ENCODE data around the gene KIF12. TPM values are rescaled to one million over a fixed set of nuclear protein-coding genes. Genes with fewer than 3 reads are reported as not detected.
A peak's percentile ranks its signal among the peaks of the same experiment; 100 is the strongest.

Gene KIF12
- total and polyA plus RNA-seq, 8 donors: 40.4 to 605 (median 68.3) TPM

- FAIRE-seq: no peak
- peak within 1 kb of the TSS in 2 of 4 donors; percentile 17 to 24 for H3K4me3 ChIP-seq
- 14 to 16% methylated on average over 16 of the region's 16 CpGs for WGBS, 2 donors
- no peaks in the 10 kb centered on the region for H3K36me3 ChIP-seq
- intact Hi-C loops (cut with DNase I): no loop called here
- ATAC-seq: peak in 3 of 4 donors; percentile 4 to 9 (median 6)
- TF ChIP-seq, protein P1, sequence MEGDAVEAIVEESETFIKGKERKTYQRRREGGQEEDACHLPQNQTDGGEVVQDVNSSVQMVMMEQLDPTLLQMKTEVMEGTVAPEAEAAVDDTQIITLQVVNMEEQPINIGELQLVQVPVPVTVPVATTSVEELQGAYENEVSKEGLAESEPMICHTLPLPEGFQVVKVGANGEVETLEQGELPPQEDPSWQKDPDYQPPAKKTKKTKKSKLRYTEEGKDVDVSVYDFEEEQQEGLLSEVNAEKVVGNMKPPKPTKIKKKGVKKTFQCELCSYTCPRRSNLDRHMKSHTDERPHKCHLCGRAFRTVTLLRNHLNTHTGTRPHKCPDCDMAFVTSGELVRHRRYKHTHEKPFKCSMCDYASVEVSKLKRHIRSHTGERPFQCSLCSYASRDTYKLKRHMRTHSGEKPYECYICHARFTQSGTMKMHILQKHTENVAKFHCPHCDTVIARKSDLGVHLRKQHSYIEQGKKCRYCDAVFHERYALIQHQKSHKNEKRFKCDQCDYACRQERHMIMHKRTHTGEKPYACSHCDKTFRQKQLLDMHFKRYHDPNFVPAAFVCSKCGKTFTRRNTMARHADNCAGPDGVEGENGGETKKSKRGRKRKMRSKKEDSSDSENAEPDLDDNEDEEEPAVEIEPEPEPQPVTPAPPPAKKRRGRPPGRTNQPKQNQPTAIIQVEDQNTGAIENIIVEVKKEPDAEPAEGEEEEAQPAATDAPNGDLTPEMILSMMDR (IDR thresholded peaks at IDR 0.05): no peak
- no peaks in the 10 kb centered on the region for H3K9me3 ChIP-seq
- H3K27ac ChIP-seq: peak within 1 kb of the TSS; percentile 8 to 67 (median 43)
- DNase-seq: peak in 5 of 6 donors; percentile 51 to 79 (median 61)
- peaks cover 40 to 51% (median 46%) of the 10 kb centered on the region in 3 donors for H3K4me1 ChIP-seq
- no peaks in the 10 kb centered on the region for H3K27me3 ChIP-seq
Observed at GRCh38 chr9:114078021-114078780, 20.9 kb downstream of the KIF12 start, which contains the start of gene AMBP. Gene AMBP (minus strand): TSS chr9:114078300. CDS start chr9:114078209, 91 bp downstream.

GRCh38 chr9:114077162-114077837 is 21.8 kb downstream of the KIF12 start:
- no peaks in the 10 kb centered on the region for H3K36me3 ChIP-seq
- peak overlapping the region in 2 of 4 donors; percentile 17 to 24 for H3K4me3 ChIP-seq
- 62 to 66% methylated on average over 7 of the region's 7 CpGs for WGBS, 2 donors
- ATAC-seq (no peak), DNase-seq (peak in 1 of 6 donors; percentile 56), FAIRE-seq (no peak)
- peaks cover 43 to 53% (median 50%) of the 10 kb centered on the region in 3 donors for H3K4me1 ChIP-seq
- no peaks in the 10 kb centered on the region for H3K27me3 ChIP-seq
- TF ChIP-seq, protein P1 (IDR thresholded peaks at IDR 0.05): no peak
- no peaks in the 10 kb centered on the region for H3K9me3 ChIP-seq
- H3K27ac ChIP-seq: peak overlapping the region in 3 of 4 donors; percentile 8 to 67 (median 61)
- intact Hi-C loops (cut with DNase I): no loop called here

GRCh38 chr9:114076237-114077161 is 22.6 kb downstream of the KIF12 start:
- Histone ChIP-seq H3K4me3 (no peak overlapping the region), H3K9me3 (no peaks in the 10 kb centered on the region), H3K27ac (no peak overlapping the region), H3K36me3 (no peaks in the 10 kb centered on the region), H3K27me3 (no peaks in the 10 kb centered on the region), H3K4me1 (peaks cover 40 to 45% (median 42%) of the 10 kb centered on the region in 3 donors)
- TF ChIP-seq, protein P1 (IDR thresholded peaks at IDR 0.05): no peak
- no peak for FAIRE-seq
- 82 to 89% methylated on average over 13 to 14 of the region's 14 CpGs for WGBS, 2 donors
- ATAC-seq: no peak
- no peak for DNase-seq
- intact Hi-C loops (cut with DNase I): no loop called here

GRCh38 chr9:114075602-114076001 is 23.5 kb downstream of the KIF12 start:
- H3K4me3 ChIP-seq: no peak overlapping the region
- no peaks in the 10 kb centered on the region for H3K9me3 ChIP-seq
- no peak overlapping the region for H3K27ac ChIP-seq
- peaks cover 33 to 38% (median 37%) of the 10 kb centered on the region in 3 donors for H3K4me1 ChIP-seq
- DNase-seq (no peak), FAIRE-seq (no peak), ATAC-seq (no peak)
- H3K27me3 ChIP-seq: no peaks in the 10 kb centered on the region
- no peaks in the 10 kb centered on the region for H3K36me3 ChIP-seq
- 76 to 77% methylated on average over 4 of the region's 4 CpGs for WGBS, 2 donors
- TF ChIP-seq, protein P1 (IDR thresholded peaks at IDR 0.05): no peak
- intact Hi-C loops (cut with DNase I): no loop called here
